Middle frontal gyrus (tissue), 1 donor: ENCODE results near the gene CDC42BPB.
"Not testable (repeated sequence)": the region's sequence is repeated elsewhere in the genome, so short reads cannot be mapped to it uniquely, and the experiment has no call there.

Experiments used
- DNase-seq: peaks from one replicate; pipeline ENCODE4 v3.0.0-alpha.2; 2015; ENCODE audit warnings: low spot score; ENCODE audit errors: extremely low spot score

The CDC42BPB gene

DNA sequence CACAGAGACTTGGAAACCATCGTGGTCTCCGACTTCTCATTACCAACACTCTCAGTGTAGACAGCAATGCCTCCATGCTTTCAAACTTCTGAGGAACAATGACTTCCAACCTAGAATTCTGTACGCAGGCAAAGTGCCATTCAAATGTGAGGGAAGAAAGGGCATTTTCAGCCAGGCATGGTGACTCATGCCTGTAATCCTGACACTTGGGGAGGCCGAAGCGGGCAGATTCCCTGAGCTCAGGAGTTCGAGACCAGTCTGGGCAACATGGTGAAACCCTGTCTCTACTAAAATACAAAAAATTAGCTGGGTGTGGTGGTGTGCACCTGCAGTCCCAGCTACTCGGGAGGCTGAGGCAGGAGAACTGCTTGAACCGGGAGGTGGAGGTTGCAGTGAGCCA lies 9.9 kb downstream of the CDC42BPB start:
- not testable (repeated sequence) for DNase-seq

DNA sequence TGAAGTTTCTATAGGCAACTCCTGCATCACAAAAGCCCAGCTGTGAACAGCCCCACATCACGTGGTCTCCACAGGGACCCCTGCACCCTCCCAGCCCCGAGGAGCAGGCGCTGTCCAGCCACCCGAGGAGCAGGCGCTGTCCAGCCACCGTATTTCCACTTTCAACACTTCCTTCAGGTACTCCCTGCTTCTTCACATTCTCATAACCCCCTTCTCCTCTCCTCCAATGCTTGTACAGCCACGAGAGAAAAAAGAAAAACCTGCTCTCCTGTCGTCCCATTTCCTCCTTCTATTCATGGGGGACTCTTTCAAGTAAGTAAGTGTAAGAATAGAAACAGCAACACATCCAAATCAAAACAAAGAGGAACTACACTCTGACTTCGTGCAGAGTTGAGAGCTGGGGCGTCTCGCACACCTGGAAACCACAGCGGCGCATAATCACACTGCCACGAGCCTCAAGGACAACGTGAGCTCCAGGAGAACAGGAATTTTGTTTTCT lies 11.9 kb downstream of the CDC42BPB start:
- DNase-seq, result no peak

DNA sequence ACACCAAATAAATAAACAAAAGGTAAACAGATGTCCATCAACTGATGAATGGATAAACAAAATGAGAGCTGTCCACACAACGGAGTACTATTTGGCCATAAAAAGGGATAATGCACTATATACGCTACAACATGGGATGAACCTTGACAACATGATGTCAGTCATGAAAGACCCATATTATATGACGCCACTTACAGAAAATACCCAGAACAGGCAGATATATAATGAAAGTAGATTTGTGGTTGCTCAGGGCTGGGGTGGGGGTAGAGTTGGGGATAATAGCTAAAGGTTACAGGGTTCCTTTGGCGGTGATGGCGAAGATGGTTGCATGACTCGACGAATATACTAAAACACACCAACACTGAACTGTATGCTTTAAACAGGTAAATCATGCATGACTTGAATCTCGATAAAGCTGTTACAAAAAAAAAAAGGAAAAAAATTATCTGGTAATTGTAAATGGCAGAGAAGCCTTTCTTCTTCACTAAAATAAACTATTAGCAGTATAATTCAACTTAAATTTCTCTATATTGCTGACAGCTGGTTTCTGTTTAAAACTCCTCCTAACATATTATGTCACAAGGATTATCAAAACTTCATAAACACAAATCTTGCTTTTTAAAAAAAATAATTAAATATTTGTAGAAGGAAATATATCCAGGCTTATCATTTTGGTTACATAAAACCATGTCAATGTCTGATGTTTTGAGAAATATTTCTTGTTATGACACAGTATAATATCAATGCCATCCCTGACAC lies 13.9 kb downstream of the CDC42BPB start:
- no peak for DNase-seq

DNA sequence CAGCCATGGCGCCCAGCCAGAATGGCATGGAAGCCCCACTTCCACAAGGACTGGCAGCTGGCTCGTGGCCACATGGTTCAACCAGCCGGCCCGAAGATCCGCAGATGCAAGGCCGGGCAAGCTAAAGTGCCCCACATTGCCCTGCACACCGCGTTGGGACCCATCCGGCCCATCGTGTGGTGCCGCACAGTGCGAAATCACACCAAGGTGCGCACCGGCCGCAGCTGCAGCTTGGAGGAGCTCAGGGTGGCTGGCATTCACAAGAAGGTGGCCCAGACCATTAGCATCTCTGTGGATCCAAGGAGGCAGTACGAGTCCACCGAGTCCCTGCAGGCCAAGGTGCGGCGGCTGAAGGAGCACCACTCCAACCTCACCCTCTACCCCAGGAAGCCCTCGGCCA lies 15.9 kb downstream of the CDC42BPB start:
- DNase-seq, result no peak

DNA sequence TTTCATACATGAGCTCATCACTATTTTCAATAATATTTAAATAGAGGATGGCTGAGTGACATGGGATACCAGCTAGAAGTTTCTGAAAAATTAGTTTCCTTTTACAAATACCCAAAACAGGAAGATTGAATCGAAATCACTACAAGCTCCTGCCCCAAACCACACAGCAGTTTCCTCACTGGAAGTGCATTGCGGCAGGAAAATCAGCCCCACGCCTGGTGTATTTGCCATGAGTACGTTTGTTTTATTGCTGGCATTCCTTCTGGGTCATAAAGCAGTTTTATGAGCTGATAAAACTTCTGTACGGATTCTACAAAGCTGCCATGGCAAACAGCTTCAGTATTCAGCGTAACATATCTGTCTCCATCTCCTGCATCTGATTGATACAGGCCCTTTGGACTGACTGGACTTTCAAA lies 23.7 kb downstream of the CDC42BPB start:
- no peak for DNase-seq

DNA sequence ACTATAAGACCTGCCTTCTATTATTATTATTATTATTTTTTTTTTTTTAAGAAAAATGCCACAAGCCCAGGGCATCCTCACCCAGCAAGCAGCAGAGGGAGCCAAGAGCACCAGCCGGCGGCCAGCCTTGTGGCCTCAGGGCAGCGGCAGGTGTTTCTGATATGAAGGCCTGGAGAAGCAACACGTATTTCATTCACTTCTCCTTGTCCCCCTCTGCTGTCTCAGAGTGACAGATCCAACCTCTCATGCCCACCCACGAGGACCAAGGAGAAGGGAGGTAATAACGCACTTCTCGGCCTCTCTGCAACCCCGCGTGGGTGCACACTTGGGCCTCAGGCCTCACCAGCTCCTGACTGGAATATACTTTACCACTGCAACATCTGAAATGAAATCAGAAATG lies 25.4 kb downstream of the CDC42BPB start:
- no peak for DNase-seq

DNA sequence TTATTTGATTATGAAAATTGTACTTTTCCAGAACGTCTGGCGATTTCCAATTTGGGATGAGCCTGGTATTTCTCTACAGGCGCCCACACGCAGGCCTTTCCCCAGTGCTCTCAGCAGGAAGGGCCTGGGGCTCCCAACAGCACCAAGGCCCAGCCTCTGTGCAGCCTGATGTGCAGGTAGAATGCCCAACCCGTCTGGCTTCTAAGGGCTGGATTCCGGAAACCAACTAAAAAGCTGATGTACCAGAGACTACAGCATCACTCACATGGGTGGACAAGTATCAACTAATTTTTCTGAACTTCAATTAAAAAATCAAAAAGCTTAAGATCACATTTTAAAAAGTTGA lies 25.8 kb downstream of the CDC42BPB start:
- DNase-seq, result no peak

DNA sequence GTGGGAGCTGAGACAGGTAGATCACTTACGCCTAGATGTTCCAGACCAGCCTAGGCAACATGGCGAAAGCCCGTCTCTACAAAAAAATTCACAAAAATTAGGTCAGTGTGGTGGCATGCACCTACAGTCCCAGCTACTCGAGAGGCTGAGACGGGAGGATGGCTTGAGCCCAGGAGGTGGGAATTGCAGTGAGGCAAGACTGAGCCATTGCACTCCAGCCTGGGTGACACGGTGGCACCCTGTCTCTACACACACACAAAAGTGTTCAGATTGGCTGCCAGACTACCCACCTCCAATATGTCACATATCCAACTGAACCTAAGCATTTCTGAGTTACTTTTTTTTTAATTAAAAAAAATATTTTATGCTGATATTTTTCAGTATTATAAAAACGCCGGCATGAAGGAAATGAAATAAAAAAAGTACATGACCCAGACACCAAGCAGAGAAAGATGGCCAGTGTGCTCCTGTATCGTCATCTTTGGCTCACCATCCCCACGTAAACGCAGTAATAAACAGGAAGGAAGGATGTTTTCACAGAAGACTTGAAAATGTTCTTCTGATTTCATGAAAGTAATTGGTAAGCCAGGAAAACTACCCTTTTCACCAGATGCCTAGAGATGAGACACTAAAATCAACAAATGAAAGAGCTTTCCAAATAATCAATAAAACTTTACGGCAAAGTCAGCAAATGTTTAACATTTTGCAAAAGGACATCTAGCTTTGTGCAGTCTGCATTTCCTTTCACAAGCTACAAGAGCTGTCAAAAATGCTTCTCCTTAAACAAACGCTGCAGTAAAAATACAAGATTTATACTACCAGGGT lies 26.4 kb downstream of the CDC42BPB start:
- DNase-seq, result no peak

DNA sequence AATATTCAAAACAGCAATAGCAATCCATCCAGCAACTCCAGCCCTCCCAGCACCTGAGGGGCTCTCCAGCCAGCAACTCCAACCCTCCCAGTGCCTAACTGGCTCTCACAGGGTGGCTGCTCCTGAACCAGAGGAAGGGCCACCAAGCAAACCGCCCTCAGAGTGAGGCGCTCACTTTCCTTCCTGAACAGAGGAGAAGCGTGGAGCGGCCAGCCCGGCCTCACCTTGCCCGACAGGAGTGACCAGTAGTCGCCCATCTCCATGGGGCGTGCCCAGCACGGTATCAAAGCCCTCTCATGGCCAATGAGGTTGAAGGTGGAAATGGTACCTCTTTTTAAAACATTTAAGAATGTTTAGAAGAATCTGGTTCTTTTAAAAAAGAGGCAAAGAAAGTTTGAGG lies 27.4 kb downstream of the CDC42BPB start:
- DNase-seq, result no peak

DNA sequence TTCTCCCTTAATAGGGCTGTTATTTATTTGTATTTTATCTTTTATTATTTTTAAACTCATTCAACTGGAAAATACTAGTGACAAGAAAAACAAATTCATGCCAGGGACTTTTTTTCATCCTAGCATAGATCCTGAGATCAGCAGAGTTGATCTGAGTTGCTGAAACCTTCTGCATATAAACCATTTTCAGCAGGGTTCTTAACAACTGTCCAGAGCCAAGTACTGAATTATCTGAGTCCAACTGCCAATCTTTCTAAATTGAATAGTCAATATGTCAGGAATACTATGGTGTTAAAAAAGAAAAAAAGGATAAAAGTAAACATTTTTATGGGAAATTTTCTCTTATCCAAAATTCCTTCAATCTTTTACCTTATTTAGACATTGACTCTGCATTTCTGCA lies 28.6 kb downstream of the CDC42BPB start:
- no peak for DNase-seq

DNA sequence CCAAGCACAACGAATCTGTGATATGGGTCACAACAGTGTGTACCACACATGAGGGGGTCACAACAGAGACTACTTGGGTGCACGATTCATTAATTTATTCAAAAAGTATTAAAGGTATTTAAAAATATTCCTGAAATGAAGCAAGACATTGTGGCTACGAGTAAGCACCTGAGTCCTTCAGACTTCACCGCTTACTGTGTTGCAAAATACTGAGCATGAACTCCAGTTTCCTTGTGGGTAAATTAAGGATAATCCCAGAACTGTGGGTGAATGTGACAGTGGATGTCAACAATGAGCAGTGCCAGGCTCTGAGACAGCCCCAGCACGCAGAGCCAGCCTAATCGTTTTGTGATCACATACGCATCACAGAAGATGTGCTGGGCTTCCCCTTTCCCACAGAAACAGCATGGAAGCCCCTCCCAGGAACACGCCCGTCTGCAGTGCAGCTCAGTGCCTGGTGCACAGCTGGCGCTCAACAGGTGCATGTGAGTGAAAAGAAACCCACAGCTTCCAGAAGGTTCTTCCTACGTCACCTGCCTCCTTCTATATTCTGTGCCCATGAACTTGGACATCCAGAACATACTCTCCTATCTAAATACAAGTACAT lies 29.1 kb downstream of the CDC42BPB start:
- DNase-seq, result no peak

DNA sequence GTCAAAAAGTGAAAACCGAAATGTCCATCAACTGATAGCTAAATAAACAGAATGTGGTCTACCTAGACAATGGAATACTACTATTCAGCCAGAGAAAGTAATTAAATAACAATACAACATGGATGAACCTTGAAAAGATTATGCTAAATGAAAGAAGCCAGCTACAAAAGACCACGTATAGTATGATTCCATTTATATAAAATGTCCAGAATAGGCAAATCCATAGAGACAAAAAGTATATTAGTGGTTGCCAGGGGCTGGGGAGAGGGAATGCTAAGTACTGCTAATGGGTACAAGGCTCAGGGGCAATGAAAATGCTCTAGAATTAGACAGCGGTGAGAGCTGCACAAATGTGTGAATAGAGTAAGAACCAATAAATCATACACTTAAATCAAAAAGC lies 29.9 kb downstream of the CDC42BPB start:
- no peak for DNase-seq

DNA sequence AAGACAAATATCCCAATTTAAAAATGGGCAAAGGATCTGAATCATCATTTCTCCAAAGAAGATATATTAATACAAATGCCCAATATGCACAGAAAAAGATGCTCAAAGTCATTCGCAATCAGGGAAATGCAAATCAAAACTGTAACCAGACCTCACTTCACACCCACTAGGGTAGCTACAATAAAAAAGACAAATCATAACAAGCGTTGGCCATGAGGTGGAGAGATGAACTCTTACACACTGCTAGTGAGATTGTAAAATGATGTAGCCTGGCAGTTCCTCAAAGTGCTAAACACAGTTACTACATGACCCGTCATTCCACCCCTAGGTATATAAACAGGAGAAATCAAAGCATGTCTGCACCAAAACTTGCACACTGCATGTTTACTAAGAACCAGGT lies 30.4 kb downstream of the CDC42BPB start:
- DNase-seq, result no peak

DNA sequence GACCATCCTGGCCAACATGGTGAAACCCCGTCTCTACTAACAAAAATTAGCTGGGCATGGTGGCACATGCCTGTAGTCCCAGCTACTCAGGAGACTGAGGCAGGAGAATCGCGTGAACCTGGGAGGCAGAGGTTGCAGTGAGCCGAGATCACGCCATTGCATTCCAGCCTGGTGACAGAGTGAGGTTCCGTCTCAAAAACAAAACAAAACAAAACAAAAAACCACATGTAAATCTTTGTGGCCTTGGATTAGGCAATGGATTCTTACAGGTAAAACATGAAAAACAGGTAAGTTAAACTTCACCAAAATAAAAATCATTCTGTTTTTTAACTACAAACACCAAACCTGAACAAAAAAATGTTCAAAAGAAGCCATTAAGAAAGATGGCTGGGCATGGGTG lies 31.2 kb downstream of the CDC42BPB start:
- not testable (repeated sequence) for DNase-seq

DNA sequence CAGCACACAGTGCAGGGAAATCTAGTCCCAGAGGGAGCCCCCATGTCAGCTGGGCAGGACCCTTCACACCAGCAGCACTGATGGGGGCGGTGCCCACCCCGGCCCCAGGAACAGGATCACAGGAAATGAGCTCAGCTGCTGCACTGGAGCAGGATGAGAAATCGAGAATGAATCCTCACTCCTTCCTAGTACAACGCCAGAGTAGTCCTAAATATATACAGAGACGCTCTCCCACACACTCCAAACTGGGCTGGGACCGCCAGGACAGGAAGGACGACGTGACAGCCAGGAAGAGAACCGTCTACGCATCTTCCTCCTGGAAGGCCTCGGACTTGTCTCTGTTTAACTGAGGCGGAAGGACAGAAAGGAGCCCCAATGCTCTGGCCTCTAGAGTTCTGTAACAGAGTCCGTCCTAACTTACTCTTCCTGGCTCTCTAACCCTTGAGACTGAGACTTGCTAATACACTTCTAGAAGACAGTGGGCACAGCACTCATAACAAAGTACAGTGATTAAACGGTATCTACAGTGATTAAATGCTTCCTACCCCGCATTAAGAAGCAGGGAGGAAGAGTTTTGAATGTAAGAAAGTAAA lies 33.4 kb downstream of the CDC42BPB start:
- no peak for DNase-seq

DNA sequence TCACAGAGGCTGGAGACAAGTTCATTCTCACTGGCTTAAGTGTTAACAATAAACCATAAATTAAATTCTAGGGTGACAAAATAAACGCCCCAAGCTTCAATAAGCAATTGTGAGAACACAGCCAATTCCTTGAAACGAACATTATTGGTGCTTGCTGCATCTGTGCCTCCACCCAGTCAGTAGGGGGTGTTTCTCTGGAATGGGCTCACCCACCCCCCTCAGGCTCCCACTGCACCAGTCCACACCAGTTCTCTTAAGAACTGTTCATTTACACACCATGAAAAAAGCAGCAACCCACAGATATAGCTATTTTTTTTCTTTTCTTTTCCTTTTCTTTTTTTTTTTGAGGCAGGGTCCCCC lies 34.7 kb downstream of the CDC42BPB start:
- DNase-seq, result no peak

DNA sequence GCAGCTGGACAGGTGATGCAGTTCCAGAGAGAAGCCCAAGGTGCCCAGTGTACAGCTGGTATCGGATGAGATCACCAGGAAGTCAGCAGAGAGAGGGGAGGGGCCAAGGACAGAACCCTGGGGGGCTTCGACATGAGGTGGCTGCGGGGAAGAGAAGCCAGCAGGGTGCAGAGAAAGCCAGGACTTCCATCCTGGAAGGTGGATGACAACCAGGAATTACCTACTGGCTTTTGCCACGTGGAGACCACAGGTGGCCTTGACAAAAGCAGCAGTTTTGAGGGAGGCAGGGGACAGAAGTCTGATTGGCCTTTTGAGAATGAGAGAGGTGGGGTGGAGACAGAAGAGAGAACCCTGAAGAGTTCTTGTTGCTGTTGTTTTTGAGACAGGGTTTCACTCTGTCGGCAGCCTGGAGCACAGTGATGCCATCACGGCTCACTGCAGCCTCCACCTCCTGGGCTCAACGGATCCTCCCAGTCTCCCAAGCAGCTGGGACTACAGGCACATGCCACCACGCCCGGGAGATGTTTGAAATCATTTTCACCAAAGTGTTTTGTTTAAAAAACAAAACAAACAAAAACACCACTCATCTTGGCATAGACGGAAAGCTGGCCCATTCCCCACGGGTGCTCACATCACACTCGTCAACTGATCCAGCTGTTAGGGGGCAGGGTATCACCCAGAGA lies 35.2 kb downstream of the CDC42BPB start:
- no peak for DNase-seq

DNA sequence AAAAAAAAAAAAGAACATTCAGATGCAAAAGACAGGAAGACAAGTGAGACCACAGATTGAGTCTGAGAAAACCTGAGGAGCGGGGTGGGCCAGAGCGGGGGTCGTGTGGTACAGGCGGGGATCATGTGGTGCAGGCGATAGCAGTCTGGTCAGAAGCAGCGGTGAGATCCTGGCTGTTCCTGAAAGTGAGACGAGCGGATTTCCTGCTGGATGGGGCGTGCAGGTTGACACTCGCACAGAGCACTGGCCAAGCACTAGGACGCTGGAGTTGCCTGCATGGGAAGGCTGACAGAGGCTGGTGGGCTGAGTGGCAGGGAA lies 35.7 kb downstream of the CDC42BPB start:
- no peak for DNase-seq

DNA sequence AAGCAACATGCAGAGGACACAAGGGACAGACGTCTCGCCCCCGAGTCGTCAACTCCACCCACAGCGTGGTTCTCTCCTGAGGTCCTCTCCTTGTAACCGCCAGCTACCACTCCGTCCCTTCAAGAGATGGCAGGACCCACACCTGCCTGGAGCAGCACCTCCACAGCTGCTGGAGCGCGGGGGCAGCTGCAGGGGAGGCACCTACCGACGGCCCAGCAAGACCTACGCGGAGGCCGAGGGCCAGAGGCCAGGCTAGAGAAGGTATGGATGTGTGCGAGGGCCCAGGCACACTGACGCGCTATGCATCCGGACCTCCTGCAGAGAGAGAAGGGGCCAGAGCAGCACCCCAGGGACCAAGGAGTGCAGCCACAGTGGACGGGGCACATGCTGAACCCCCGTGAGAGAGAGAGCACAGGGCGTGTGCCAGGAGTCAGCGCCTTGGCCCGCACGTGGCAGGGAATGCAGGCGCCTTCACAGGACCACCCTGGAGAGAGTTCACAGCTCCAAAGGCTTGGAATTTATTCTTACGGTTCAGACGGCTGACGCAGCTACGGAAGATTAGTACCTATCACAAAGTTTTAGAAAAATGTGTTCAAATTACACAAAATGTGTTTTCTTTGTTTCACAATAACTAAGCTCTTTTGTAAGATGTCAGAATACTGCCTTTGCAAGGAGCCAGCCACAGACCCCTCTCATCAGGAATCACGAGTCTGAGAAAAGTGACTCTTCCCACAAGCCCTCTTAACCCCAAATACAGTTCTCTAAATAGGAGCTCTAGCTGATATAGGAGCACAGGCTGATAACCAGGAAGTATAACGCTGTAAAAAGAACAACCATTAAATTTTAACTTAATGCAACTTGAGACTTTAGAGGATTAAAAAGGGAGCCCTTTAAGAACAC lies 36.8 kb downstream of the CDC42BPB start:
- DNase-seq, result no peak

DNA sequence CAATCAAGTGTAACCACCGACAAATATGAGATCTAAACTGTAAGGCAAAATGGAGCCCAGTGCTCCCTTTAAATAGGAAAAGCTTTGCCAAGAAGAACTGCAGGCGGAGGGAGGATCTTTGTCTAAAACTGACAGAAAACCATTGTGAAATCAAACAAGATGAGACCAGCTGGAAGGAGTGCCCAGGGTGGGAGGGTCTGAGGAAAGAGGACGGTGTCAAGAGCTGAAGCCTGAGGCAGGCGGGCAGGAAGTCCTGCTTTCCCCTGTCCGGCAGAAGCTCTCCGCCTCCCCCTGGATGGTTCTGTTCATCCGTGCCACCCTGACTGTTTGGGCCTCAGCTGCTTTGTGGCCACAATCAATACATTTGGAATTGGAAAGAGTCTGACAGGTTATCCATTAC lies 37.5 kb downstream of the CDC42BPB start:
- no peak for DNase-seq

DNA sequence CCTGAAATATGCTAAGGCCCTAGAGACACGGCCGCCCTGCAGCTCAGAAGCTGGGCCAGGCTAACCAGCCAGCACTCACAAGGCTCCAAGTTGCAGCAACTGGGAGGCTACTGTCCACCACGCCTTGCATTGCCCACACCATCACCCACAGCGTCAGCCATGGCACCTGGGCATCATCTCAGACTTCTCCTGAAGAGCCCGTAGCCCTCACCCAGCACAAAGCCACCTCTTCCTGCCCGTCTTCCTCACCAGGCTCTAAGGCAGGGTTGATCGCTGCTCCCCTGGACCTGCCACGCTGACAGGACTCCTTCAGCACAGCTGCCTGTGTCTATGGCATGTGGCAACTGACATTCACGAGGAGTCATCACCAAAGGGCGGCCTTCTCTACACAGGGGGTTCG lies 38.1 kb downstream of the CDC42BPB start:
- no peak for DNase-seq
